GM23248 (cell line): ENCODE data around the gene TXNL4A.

Experiments used
- EZH2 ChIP-seq: fragments of 200-600 bp; sonication (generic); IDR thresholded peaks from 2 replicates; pipeline ENCODE4 v1.6.1; 2018; ENCODE audit warnings: antibody characterized with exemption, mild to moderate bottlenecking; ENCODE audit not compliant: insufficient read depth, poor library complexity, severe bottlenecking
- EZH2phosphoT487 ChIP-seq: fragments of 200-600 bp; sonication (generic); IDR thresholded peaks from 2 replicates; pipeline ENCODE4 v1.6.1; 2018; ENCODE audit warnings: antibody characterized with exemption, moderate library complexity, mild to moderate bottlenecking, low read depth; ENCODE audit not compliant: insufficient read depth

DNA sequence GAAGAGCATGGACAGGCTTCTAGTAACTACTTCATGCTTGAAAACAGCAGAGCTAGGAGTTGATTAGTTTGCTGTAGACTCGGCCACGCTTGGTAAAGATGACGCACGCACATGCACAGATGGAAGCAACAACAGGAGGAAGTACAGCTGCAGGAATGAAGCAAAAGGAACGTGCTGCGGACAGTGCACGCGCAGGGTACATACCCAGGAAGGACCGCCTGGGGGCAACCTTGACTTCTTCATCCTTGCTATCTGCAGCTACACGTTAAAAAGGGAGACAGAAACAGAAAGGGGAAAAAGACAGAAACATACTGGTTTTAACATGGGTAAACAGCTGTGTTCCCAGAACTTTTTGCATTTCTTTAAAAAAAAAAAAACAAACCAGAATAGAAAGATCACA lies 54.6 kb downstream of the TXNL4A start:
- TF ChIP-seq EZH2 (no peak), EZH2phosphoT487 (no peak)
